NOMO-1 (cell line): ENCODE measurements around the gene WDR93.
A peak's percentile ranks its signal among the peaks of the same experiment; 100 is the strongest.

Source experiments
- DNase-seq, 2 experiments: peaks; one replicate each; lab custom pipeline; 2025; ENCODE audit not compliant: unreplicated experiment in 2 of 2; lab: John Stamatoyannopoulos, UW

The WDR93 gene

GRCh38 chr15:89746386-89746780 is 55.8 kb downstream of the WDR93 start:
- no peak for DNase-seq

- DNase-seq: no peak
Observed at GRCh38 chr15:89747708-89748682, 57.4 kb downstream of the WDR93 start.

- no peak for DNase-seq
Observed at GRCh38 chr15:89749054-89749453, 58.4 kb downstream of the WDR93 start.

- DNase-seq: no peak
Observed at GRCh38 chr15:89749526-89749925, 58.9 kb downstream of the WDR93 start.

- DNase-seq: no peak
Observed at GRCh38 chr15:89749951-89750559, 59.4 kb downstream of the WDR93 start.

GRCh38 chr15:89750560-89751542 is 60.2 kb downstream of the WDR93 start, which contains the start of gene MESP1:
TSS of gene MESP1 (minus strand) at chr15:89751249. CDS start at chr15:89751231, 18 bp downstream.
- peak; percentile 94 to 96 for DNase-seq

- no peak for DNase-seq
Observed at GRCh38 chr15:89751748-89752147, 61.1 kb downstream of the WDR93 start.

- DNase-seq: no peak
Observed at GRCh38 chr15:89753855-89754254, 63.2 kb downstream of the WDR93 start.

GRCh38 chr15:89754361-89755154 is 63.9 kb downstream of the WDR93 start:
- no peak for DNase-seq

GRCh38 chr15:89755701-89756100 is 65.1 kb downstream of the WDR93 start:
- DNase-seq: no peak

- DNase-seq: no peak
Observed at GRCh38 chr15:89756897-89757296, 66.3 kb downstream of the WDR93 start.

GRCh38 chr15:89758283-89758682 is 67.7 kb downstream of the WDR93 start:
- DNase-seq: no peak

- no peak for DNase-seq
Observed at GRCh38 chr15:89758981-89759380, 68.4 kb downstream of the WDR93 start.

GRCh38 chr15:89759835-89760234 is 69.2 kb downstream of the WDR93 start:
- DNase-seq: no peak

GRCh38 chr15:89760303-89761008 is 69.8 kb downstream of the WDR93 start:
- DNase-seq: peak; percentile 53 to 68

GRCh38 chr15:89761009-89761831 is 70.6 kb downstream of the WDR93 start:
- DNase-seq: no peak

- DNase-seq: no peak
Observed at GRCh38 chr15:89761929-89762328, 71.3 kb downstream of the WDR93 start.

GRCh38 chr15:89765694-89766093 is 75.1 kb downstream of the WDR93 start:
- no peak for DNase-seq
